Pancreas (tissue), 10 donors: Measurements from ENCODE around the gene E2F6. TPM values are rescaled to one million over a fixed set of nuclear protein-coding genes. Genes with fewer than 3 reads are reported as not detected.
A peak's percentile ranks its signal among the peaks of the same experiment; 100 is the strongest.

Experiments used
- ATAC-seq, 4 donors: fragments of 200-7000 bp; cut with Tn5 transposase; one replicate each; pipeline versions ENCODE4 v1.8.0 to v1.9.1; 2020; ENCODE audit warnings: mild to moderate bottlenecking in 4 of 4, moderate library complexity in 4 of 4
- DNase-seq, 6 donors: peaks; one replicate each; pipeline ENCODE4 v3.0.0-alpha.2; 2020
- FAIRE-seq: peaks from 2 replicates; lab custom pipeline; 2012; peaks lifted over from hg19 to GRCh38; lab: Jason Lieb, UNC
- H3K27ac ChIP-seq, 4 donors: fragments of 200-600 bp; sonication (generic); 1 replicate in 3 of 4; 2 replicates in 1 of 4; pipeline versions ENCODE4 v1.5.0 to v1.8.0; 2020
- H3K27me3 ChIP-seq, 4 donors: fragments of 200-600 bp; one replicate each; pipeline ENCODE4 v1.8.0; 2021
- H3K36me3 ChIP-seq, 3 donors: fragments of 200-600 bp; sonication (generic) in 1 of 3; one replicate each; pipeline versions ENCODE4 v1.5.0 to v1.8.0; 2020 to 2021
- H3K4me1 ChIP-seq, 3 donors: fragments of 200-600 bp; one replicate each; pipeline ENCODE4 v1.8.0; 2021
- H3K4me3 ChIP-seq, 4 donors: fragments of 200-600 bp; sonication (generic) in 2 of 4; one replicate each; pipeline versions ENCODE4 v1.5.0 to v1.8.0; 2020 to 2021
- H3K9me3 ChIP-seq, 4 donors: fragments of 200-600 bp; one replicate each; pipeline ENCODE4 v1.8.0; 2021
- WGBS, 2 donors: extraction: QIAGEN DNeasy Blood & Tissue Kit; methylation state at CpG; one replicate each; pipeline ENCODE4 v1.1.7; 2013; 5-methylcytosine and 5-hydroxymethylcytosine counted together
- intact Hi-C, 3 donors: fragments of 100-400 bp; cut with DNase I; formaldehyde crosslinking; loops; one replicate each; pipeline versions ENCODE4 v1.11.1 to v1.14.2; 2022
- polyA plus RNA-seq, 2 donors: library from polyadenylated mRNA; stranded (reverse); fragments of 200-250 nt; gene quantifications; one replicate each; pipeline ENCODE4 v1.2.3, GENCODE V29; 2013
- total RNA-seq, 6 donors: library from RNA; stranded (reverse); fragmentation: NEBNext Ultra II Directional in 4 of 6; extraction: Animal tissue kit (Norgen Biotek cat#: 25700) in 4 of 6; gene quantifications; one replicate each; pipeline versions ENCODE4 v1.2.1 to v1.2.4, GENCODE V29; 2021 to 2023
- TF ChIP-seq, protein P1 (sequence below), 4 donors: fragments of 200-600 bp; sonication (generic) in 3 of 4; IDR thresholded peaks; one replicate each; pipeline versions ENCODE4 v1.5.0 to v1.8.0; 2021; ENCODE audit warnings: antibody characterized with exemption in 4 of 4
- donor health status: healthy with polysubstance abuse.
- donor health status: DM: no; HTN: no; CAD: no; lungs with moderate emphysema.
- donor health status: DM: no; HTN: no; CAD: no.
- donor health status: control.
- donor health status: control.
- donor health status: Bipolar disorder and iron deficiency.
- donor health status: DM: yes; HTN: yes; CAD: no.
- donor health status: DM: no; HTN: no; CAD: no.
- donor health status: DM: no; HTN: no; CAD: no.
- donor health status: DM: yes; HTN: yes; CAD: no.

The E2F6 gene
- total and polyA plus RNA-seq, 8 donors: 3.0 to 9.6 (median 5.0) TPM

DNA sequence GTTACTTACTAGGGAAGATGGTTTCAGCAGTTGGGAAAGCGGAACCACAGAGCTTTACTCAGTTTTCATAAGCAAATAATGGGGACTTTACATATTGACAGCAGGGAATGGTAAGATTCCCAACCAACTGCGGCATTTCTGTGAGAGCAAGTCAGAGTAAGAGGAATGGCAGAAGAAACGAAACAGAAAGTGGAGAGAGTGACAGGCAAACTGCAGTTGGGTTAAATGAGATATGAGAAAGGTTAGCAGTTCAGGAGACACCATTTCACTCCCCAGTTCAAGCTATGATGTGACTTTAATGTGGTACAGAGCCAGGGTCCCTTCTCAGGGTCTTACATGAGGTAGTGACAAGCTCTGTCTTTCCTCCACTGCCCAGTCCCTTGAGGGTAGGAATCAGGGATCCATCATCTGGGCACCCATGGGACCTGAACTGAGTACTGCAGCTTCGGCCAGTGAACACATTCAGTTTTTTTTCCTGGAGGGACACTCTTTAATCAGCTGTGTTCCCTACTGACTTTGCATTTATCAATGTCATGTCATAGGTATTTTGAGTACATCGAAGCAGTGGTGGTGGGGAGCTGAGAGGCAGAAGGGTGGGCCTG, 34.8 kb upstream of the E2F6 start:
- Histone ChIP-seq H3K36me3 (no peaks in the 10 kb centered on the region), H3K4me1 (peaks cover 6 to 11% (median 8%) of the 10 kb centered on the region in 3 donors), H3K27ac (no peak overlapping the region), H3K4me3 (no peak overlapping the region), H3K27me3 (no peaks in the 10 kb centered on the region), H3K9me3 (no peaks in the 10 kb centered on the region)
- FAIRE-seq: no peak
- 83 to 85% methylated on average over 5 of the region's 5 CpGs for WGBS, 2 donors
- no peak for ATAC-seq
- intact Hi-C loops: no loop called here
- DNase-seq: no peak
- TF ChIP-seq, protein P1, sequence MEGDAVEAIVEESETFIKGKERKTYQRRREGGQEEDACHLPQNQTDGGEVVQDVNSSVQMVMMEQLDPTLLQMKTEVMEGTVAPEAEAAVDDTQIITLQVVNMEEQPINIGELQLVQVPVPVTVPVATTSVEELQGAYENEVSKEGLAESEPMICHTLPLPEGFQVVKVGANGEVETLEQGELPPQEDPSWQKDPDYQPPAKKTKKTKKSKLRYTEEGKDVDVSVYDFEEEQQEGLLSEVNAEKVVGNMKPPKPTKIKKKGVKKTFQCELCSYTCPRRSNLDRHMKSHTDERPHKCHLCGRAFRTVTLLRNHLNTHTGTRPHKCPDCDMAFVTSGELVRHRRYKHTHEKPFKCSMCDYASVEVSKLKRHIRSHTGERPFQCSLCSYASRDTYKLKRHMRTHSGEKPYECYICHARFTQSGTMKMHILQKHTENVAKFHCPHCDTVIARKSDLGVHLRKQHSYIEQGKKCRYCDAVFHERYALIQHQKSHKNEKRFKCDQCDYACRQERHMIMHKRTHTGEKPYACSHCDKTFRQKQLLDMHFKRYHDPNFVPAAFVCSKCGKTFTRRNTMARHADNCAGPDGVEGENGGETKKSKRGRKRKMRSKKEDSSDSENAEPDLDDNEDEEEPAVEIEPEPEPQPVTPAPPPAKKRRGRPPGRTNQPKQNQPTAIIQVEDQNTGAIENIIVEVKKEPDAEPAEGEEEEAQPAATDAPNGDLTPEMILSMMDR (IDR thresholded peaks at IDR 0.05): no peak

DNA sequence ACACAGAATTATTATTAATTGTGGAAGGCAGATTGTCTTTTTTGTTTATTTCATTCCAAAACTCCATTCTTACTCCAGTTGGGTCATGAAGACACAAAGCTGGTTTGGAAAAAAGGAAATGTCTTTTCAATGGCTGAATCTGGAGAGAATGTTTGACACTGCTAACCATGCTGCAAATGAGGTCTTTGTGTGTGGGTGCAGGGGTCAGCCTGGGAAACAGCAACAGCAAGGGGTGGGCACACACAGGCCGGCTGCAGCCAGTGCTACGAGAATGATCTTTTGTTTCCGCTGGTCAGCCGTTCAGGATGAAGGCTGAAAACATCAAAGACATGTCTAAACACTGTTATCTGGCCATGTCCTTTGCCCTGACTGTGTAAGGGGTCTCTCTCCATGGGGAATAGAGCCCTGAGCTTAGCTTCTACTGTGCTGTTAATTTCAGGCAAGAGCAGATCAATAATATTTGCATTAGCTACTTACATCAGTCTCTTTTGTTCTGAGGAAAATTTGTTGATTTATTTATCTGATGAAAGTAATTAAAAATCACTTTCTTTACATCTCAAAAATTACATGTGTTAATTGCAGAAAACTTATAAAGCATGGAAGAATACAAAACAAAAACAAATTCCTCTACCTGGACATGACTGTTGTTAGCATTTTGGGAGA, 33.3 kb upstream of the E2F6 start:
- FAIRE-seq: no peak
- H3K4me1 ChIP-seq: peaks cover 5 to 8% (median 7%) of the 10 kb centered on the region in 3 donors
- no peaks in the 10 kb centered on the region for H3K36me3 ChIP-seq
- intact Hi-C loops: no loop called here
- no peak overlapping the region for H3K27ac ChIP-seq
- no peaks in the 10 kb centered on the region for H3K9me3 ChIP-seq
- TF ChIP-seq, protein P1 (IDR thresholded peaks at IDR 0.05): no peak
- H3K4me3 ChIP-seq: no peak overlapping the region
- ATAC-seq: no peak
- H3K27me3 ChIP-seq: no peaks in the 10 kb centered on the region
- WGBS, 2 donors: 55 to 57% methylated on average over 4 of the region's 4 CpGs
- DNase-seq: no peak

DNA sequence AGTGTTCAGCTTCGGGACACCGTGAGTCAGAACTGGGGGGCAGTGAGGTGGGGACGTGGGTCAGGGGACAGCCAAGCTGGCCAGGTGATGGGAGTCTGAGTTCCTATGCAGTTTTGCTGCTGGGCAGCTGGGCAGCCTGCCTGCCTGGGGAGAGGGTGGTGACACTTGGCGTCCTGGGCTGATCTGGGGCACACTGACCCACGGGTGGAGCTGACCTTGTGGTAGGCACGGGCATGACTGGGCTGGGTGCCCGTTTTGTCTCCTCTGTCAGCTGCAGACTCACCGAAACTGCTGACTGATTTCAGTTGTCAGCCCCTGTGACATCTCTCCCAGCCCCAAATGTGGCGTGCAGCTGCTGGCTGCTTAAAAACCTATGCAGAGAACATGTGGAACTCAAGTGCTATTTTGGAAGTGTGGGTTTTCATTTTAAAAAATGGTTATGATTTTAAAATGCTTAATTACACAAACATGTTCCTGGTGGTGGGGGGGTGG, 32.6 kb upstream of the E2F6 start:
- intact Hi-C loops: no loop called here
- Histone ChIP-seq H3K36me3 (no peaks in the 10 kb centered on the region), H3K4me1 (peaks cover 5 to 8% (median 7%) of the 10 kb centered on the region in 3 donors), H3K9me3 (no peaks in the 10 kb centered on the region), H3K27me3 (no peaks in the 10 kb centered on the region), H3K27ac (no peak overlapping the region), H3K4me3 (no peak overlapping the region)
- ATAC-seq: peak; percentile 73 to 97 (median 92)
- DNase-seq: peak; percentile 54 to 84 (median 64)
- WGBS, 2 donors: 9 to 10% methylated on average over 9 of the region's 9 CpGs
- TF ChIP-seq, protein P1 (IDR thresholded peaks at IDR 0.05): no peak
- no peak for FAIRE-seq

DNA sequence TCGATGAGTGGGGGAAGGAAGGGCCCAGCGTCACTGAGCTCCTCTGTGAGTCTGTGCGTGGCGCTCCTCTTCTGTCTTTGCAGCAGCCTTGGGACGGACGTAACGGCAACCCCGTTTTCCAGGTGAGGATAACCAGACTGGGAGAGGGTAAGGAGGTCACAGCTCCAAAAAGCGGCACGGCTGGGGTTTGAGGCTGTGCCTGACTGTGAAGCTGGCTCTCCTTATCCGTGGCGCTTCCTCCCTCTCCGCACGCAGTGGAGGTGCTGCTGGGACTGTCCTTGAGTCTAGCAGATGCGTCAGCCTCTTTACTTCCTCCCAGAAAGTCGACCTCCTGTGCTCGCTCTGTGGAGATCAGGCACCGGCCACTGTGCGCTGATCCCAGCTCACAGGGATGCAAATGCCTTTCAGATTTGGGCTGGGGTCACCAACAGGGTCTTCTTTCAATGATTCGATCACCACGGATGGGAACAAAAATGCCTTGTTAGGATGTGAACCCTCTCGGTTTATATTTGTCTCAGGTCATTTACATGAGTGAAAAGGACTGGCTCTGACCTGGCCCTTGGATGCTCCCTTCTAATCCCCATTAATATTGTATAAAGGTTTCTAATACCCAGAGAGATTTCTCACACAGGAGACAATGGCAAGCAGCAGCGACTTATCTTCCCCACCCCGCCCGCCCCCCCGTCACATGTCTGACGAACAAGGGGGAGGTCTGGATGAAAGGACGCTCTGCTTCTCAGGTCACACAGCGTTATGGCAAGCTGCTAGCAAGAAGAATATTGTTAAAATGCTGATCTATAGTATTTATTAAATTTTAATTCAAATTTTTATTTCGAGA, 30.1 kb upstream of the E2F6 start:
- Histone ChIP-seq H3K27me3 (no peaks in the 10 kb centered on the region), H3K4me3 (no peak overlapping the region), H3K36me3 (no peaks in the 10 kb centered on the region), H3K4me1 (peaks cover 5 to 8% (median 7%) of the 10 kb centered on the region in 3 donors), H3K9me3 (no peaks in the 10 kb centered on the region), H3K27ac (no peak overlapping the region)
- ATAC-seq: no peak
- FAIRE-seq: no peak
- intact Hi-C loops: no loop called here
- WGBS, 2 donors: 53 to 69% methylated on average over 30 of the region's 30 CpGs
- no peak for DNase-seq
- TF ChIP-seq, protein P1 (IDR thresholded peaks at IDR 0.05): no peak
